SK-MEL-5 (cell line): Measurements from ENCODE around the gene DPP10. TPM values are rescaled to one million over a fixed set of nuclear protein-coding genes. Genes with fewer than 3 reads are reported as not detected.

Experiments used
- DNase-seq: peaks from one replicate; pipeline ENCODE4 v3.0.0-alpha.2; 2016; ENCODE audit warnings: low read depth, low spot score
- in situ Hi-C: cut with HindIII; loops from 2 replicates; pipeline ENCODE4 v1.10.0; 2016; ENCODE audit warnings: low sequenced_read_pairs, high pct_unique_total_duplicates, low pct_unique_long_range_greater_than_20kb
- total RNA-seq: library from RNA; depleted of rRNA; stranded (reverse); fragments of >200 nt; shearing (Covaris generic); gene quantifications from 2 replicates; pipeline ENCODE4 v1.2.3, GENCODE V29; 2014

DPP10 gene
- total RNA-seq, 1 experiment from 2014 or later, result not detected

- in situ Hi-C loops, result no loop called here
- no peak for DNase-seq
Measured at GRCh38 chr2:115190459-115190858, 748.0 kb downstream of the DPP10 start.

GRCh38 chr2:115194623-115195022, 752.2 kb downstream of the DPP10 start:
- DNase-seq, result no peak
- in situ Hi-C loops, result no loop called here

GRCh38 chr2:115196587-115196986, 754.1 kb downstream of the DPP10 start:
- DNase-seq, result no peak
- in situ Hi-C loops, result no loop called here

- in situ Hi-C loops, result no loop called here
- no peak for DNase-seq
Measured at GRCh38 chr2:115199966-115200365, 757.5 kb downstream of the DPP10 start.

GRCh38 chr2:115201386-115201785, 758.9 kb downstream of the DPP10 start:
- DNase-seq, result no peak
- in situ Hi-C loops, result no loop called here

- DNase-seq, result no peak
- in situ Hi-C loops, result no loop called here
Measured at GRCh38 chr2:115208493-115209164, 766.2 kb downstream of the DPP10 start.

GRCh38 chr2:115214050-115214449, 771.6 kb downstream of the DPP10 start:
- in situ Hi-C loops, result no loop called here
- DNase-seq, result no peak

GRCh38 chr2:115219296-115219695, 776.9 kb downstream of the DPP10 start:
- no peak for DNase-seq
- in situ Hi-C loops, result no loop called here

- in situ Hi-C loops, result no loop called here
- DNase-seq, result no peak
Measured at GRCh38 chr2:115234186-115234585, 791.7 kb downstream of the DPP10 start.

GRCh38 chr2:115234737-115235136, 792.3 kb downstream of the DPP10 start:
- in situ Hi-C loops, result no loop called here
- no peak for DNase-seq

- in situ Hi-C loops, result no loop called here
Measured at GRCh38 chr2:115248066-115248465, 805.6 kb downstream of the DPP10 start.

GRCh38 chr2:115277366-115277765, 834.9 kb downstream of the DPP10 start:
- in situ Hi-C loops, result no loop called here
- DNase-seq, result no peak

More at GRCh38 chr2:115248066-115248465, 805.6 kb downstream of the DPP10 start:
- DNase-seq, result no peak

GRCh38 chr2:115285416-115285815, 843.0 kb downstream of the DPP10 start:
- in situ Hi-C loops, result no loop called here
- no peak for DNase-seq

- in situ Hi-C loops, result no loop called here
- DNase-seq, result no peak
Measured at GRCh38 chr2:115290478-115290877, 848.0 kb downstream of the DPP10 start.

GRCh38 chr2:115292742-115293141, 850.3 kb downstream of the DPP10 start:
- in situ Hi-C loops, result no loop called here
- DNase-seq, result no peak

GRCh38 chr2:115294999-115295398, 852.6 kb downstream of the DPP10 start:
- in situ Hi-C loops, result no loop called here
- no peak for DNase-seq

GRCh38 chr2:115297056-115297455, 854.6 kb downstream of the DPP10 start:
- in situ Hi-C loops, result no loop called here
- DNase-seq, result no peak

- DNase-seq, result no peak
- in situ Hi-C loops, result no loop called here
Measured at GRCh38 chr2:115299199-115299598, 856.8 kb downstream of the DPP10 start.

GRCh38 chr2:115305712-115306111, 863.3 kb downstream of the DPP10 start:
- in situ Hi-C loops, result no loop called here
- no peak for DNase-seq

GRCh38 chr2:115314119-115314518, 871.7 kb downstream of the DPP10 start:
- in situ Hi-C loops, result no loop called here
- no peak for DNase-seq
